IMR-90 (cell line): Measurements from ENCODE around the gene GPC6. TPM values are rescaled to one million over a fixed set of nuclear protein-coding genes. Genes with fewer than 3 reads are reported as not detected.

Source experiments
- ATAC-seq: fragments of 200-7000 bp; cut with Tn5 transposase; 2 replicates; pipeline ENCODE4 v1.9.1; 2020; ENCODE audit warnings: low read depth, mild to moderate bottlenecking, moderate library complexity
- BruUV-seq: library from RNA; stranded (reverse); fragments of 400-500 nt; replicated peaks from 2 replicates; lab custom pipeline; 2021; lab: Mats Ljungman, UMichigan
- CTCF ChIA-PET: fragments of 300-600 bp; formaldehyde crosslinking; extraction: SDS; loops from one replicate; lab custom pipeline; 2021; ENCODE audit warnings: antibody characterized with exemption; lab: Yijun Ruan, JAX
- POLR2A ChIA-PET: fragments of 300-600 bp; sonication (Branson Sonifier 250); formaldehyde crosslinking; loops from one replicate; lab custom pipeline; 2022; ENCODE audit warnings: antibody characterized with exemption; ENCODE audit not compliant: unreplicated experiment; lab: Charles Lee
- DNase-seq: peaks from one replicate; pipeline ENCODE4 v3.0.0; 2013
- H2AFZ ChIP-seq: replicated peaks from 2 replicates; pipeline ENCODE3; 2013; ENCODE audit warnings: low read length, mild to moderate bottlenecking; ENCODE audit not compliant: poor library complexity
- H2AK5ac ChIP-seq: 2 replicates; pipeline ENCODE4 v1.6.1; 2013; ENCODE audit warnings: low read depth, low read length, inconsistent platforms
- H2AK9ac ChIP-seq: replicated peaks from 2 replicates; pipeline ENCODE3; 2013; ENCODE audit warnings: mild to moderate bottlenecking, low read depth, low read length, moderate library complexity; ENCODE audit not compliant: poor library complexity
- H2BK120ac ChIP-seq: 2 replicates; pipeline ENCODE4 v1.6.1; 2013; ENCODE audit warnings: low read depth, low read length, inconsistent platforms
- H2BK15ac ChIP-seq: 3 replicates; pipeline ENCODE4 v1.6.1; 2013; ENCODE audit warnings: low read depth, low read length, inconsistent platforms
- H2BK20ac ChIP-seq: 2 replicates; pipeline ENCODE4 v1.6.1; 2013; ENCODE audit warnings: low read depth, mild to moderate bottlenecking, inconsistent platforms, low read length, moderate library complexity
- H2BK5ac ChIP-seq: 2 replicates; pipeline ENCODE4 v1.6.1; 2013; ENCODE audit warnings: mild to moderate bottlenecking, low read depth, low read length, inconsistent platforms; ENCODE audit not compliant: poor library complexity, severe bottlenecking
- H3K14ac ChIP-seq: replicated peaks from 2 replicates; pipeline ENCODE4 v1.6.1; 2013; ENCODE audit warnings: low read depth, low read length, inconsistent platforms
- H3K18ac ChIP-seq: 2 replicates; pipeline ENCODE4 v1.6.1; 2013; ENCODE audit warnings: low read depth, low read length, control low read depth
- H3K23ac ChIP-seq: 2 replicates; pipeline ENCODE4 v1.6.1; 2013; ENCODE audit warnings: low read depth, low read length, inconsistent platforms
- H3K27ac ChIP-seq: 2 replicates; pipeline ENCODE4 v1.5.1; 2013; ENCODE audit warnings: mild to moderate bottlenecking, control low read depth, low read length; ENCODE audit not compliant: insufficient read depth
- H3K27me3 ChIP-seq: 2 replicates; pipeline ENCODE4 v1.6.1; 2013; ENCODE audit warnings: low read length; ENCODE audit not compliant: control insufficient read depth, insufficient read depth
- H3K36me3 ChIP-seq: 2 replicates; pipeline ENCODE4 v1.6.1; 2013; ENCODE audit warnings: low read length, mixed read lengths; ENCODE audit not compliant: control insufficient read depth, insufficient read depth
- H3K4ac ChIP-seq: 2 replicates; pipeline ENCODE4 v1.6.1; 2013; ENCODE audit warnings: low read depth, low read length, inconsistent platforms
- H3K4me1 ChIP-seq: 2 replicates; pipeline ENCODE4 v1.6.1; 2013; ENCODE audit warnings: low read length, mixed read lengths; ENCODE audit not compliant: control insufficient read depth, insufficient read depth
- H3K4me2 ChIP-seq: 2 replicates; pipeline ENCODE4 v1.6.1; 2013; ENCODE audit warnings: low read depth, mild to moderate bottlenecking, control low read depth, low read length, moderate library complexity
- H3K4me3 ChIP-seq: 2 replicates; pipeline ENCODE4 v1.5.1; 2013; ENCODE audit warnings: low read depth, mild to moderate bottlenecking, control low read depth, low read length, moderate library complexity; ENCODE audit not compliant: insufficient read depth
- H3K56ac ChIP-seq: 2 replicates; pipeline ENCODE4 v1.6.1; 2013; ENCODE audit warnings: low read length, inconsistent platforms; ENCODE audit not compliant: insufficient read depth; ENCODE audit errors: extremely low read depth
- H3K79me1 ChIP-seq, 2 experiments: 2 replicates each; pipeline ENCODE4 v1.6.1; 2013; ENCODE audit warnings: low read length in 2 of 2, inconsistent platforms in 1 of 2, low read depth in 1 of 2
- H3K9ac ChIP-seq: 2 replicates; pipeline ENCODE4 v1.6.1; 2013; ENCODE audit warnings: low read depth, low read length, control low read depth
- H3K9me1 ChIP-seq: 2 replicates; pipeline ENCODE4 v1.6.1; 2013; ENCODE audit warnings: low read length, inconsistent platforms; ENCODE audit not compliant: insufficient read depth
- H3K9me3 ChIP-seq: 2 replicates; pipeline ENCODE4 v1.6.1; 2013; ENCODE audit warnings: low read length; ENCODE audit not compliant: control insufficient read depth, insufficient read depth
- H4K20me1 ChIP-seq: 2 replicates; pipeline ENCODE4 v1.6.1; 2013; ENCODE audit warnings: low read length, inconsistent platforms; ENCODE audit not compliant: insufficient read depth
- H4K5ac ChIP-seq: 2 replicates; pipeline ENCODE4 v1.6.1; 2013; ENCODE audit warnings: mild to moderate bottlenecking, low read depth, low read length, control low read depth
- H4K8ac ChIP-seq, 2 experiments: 2 replicates each; pipeline ENCODE4 v1.6.1; 2013; ENCODE audit warnings: low read depth in 2 of 2, low read length in 2 of 2, control low read depth in 1 of 2, inconsistent platforms in 1 of 2
- H4K91ac ChIP-seq: 2 replicates; pipeline ENCODE4 v1.6.1; 2013; ENCODE audit warnings: low read depth, low read length, inconsistent platforms; ENCODE audit not compliant: insufficient read depth
- CHD1 ChIP-seq: IDR thresholded peaks from 2 replicates; pipeline ENCODE4 v1.6.1; 2012; ENCODE audit warnings: low read depth, low read length, improper control_type of control experiment
- FOS ChIP-seq: fragments of 150-350 bp; IDR thresholded peaks from 2 replicates; pipeline ENCODE4 v1.6.1; 2016; ENCODE audit warnings: low read depth, low read length
- MAZ ChIP-seq: IDR thresholded peaks from 2 replicates; pipeline ENCODE4 v1.6.1; 2012; ENCODE audit warnings: low read depth, mild to moderate bottlenecking, low read length, improper control_type of control experiment, moderate library complexity, borderline replicate concordance
- MXI1 ChIP-seq: IDR thresholded peaks from 2 replicates; pipeline ENCODE4 v1.6.1; 2012; ENCODE audit warnings: low read depth, mild to moderate bottlenecking, low read length, moderate library complexity, borderline replicate concordance
- NFE2L2 ChIP-seq: fragments of 150-350 bp; IDR thresholded peaks from 2 replicates; pipeline ENCODE4 v1.6.1; 2016; ENCODE audit warnings: low read depth, mild to moderate bottlenecking, low read length
- POLR2A ChIP-seq: IDR thresholded peaks from 2 replicates; pipeline ENCODE4 v1.6.1; 2012; ENCODE audit warnings: mild to moderate bottlenecking, low read depth, low read length
- RFX5 ChIP-seq: IDR thresholded peaks from 2 replicates; pipeline ENCODE4 v1.8.0; 2012; ENCODE audit warnings: low read depth, mild to moderate bottlenecking, low read length, moderate library complexity
- WGBS, 2 experiments: methylation state at CpG; one replicate each; pipeline versions ENCODE4 v1.1.5 to v1.1.7; 2013; ENCODE audit warnings: missing lambda C conversion rate in 2 of 2; ENCODE audit not compliant: insufficient read length in 1 of 2; ENCODE audit errors: extremely low coverage in 2 of 2; 5-methylcytosine and 5-hydroxymethylcytosine counted together
- dilution Hi-C: fragments of 300-500 bp; cut with HindIII; formaldehyde crosslinking; loops from one replicate; pipeline ENCODE4 v1.14.3; 2018; ENCODE audit warnings: low sequenced_read_pairs; ENCODE audit not compliant: unreplicated experiment
- in situ Hi-C: fragments of 300-500 bp; cut with MboI; formaldehyde crosslinking; loops from 3 replicates; pipeline ENCODE4 v1.14.3; 2019; ENCODE audit warnings: low sequenced_read_pairs, inconsistent platforms, mixed read lengths
- intact Hi-C: fragments of 100-400 bp; cut with micrococcal nuclease; formaldehyde crosslinking; loops from 2 replicates; pipeline ENCODE4 v1.10.0; 2022
- polyA plus RNA-seq, 3 experiments: library from polyadenylated mRNA; depleted of rRNA; stranded (reverse); fragments of >200 nt; gene quantifications; 2 replicates each; pipeline ENCODE4 v1.2.3, GENCODE V29; 2012; ENCODE audit warnings: low replicate concordance in 1 of 3
- total RNA-seq: library from RNA; depleted of rRNA; stranded (reverse); fragments of >200 nt; gene quantifications from 2 replicates; pipeline ENCODE4 v1.2.3, GENCODE V29; 2012
- TF ChIP-seq, protein P1 (sequence below): conservative IDR thresholded peaks from 2 replicates; pipeline ENCODE4 v1.5.1; 2012; ENCODE audit warnings: mild to moderate bottlenecking, low read depth, low read length, improper control_type of control experiment
- TF ChIP-seq, protein P2 (sequence below): fragments of 150-350 bp; IDR thresholded peaks from 2 replicates; pipeline ENCODE4 v1.6.1; 2016; ENCODE audit warnings: low read depth, mild to moderate bottlenecking, low read length, moderate library complexity, borderline replicate concordance
- TF ChIP-seq, protein P3 (sequence below): fragments of 150-350 bp; IDR thresholded peaks from 2 replicates; pipeline ENCODE4 v1.6.1; 2017; ENCODE audit warnings: mild to moderate bottlenecking, antibody characterized with exemption, low read length, low read depth

Gene GPC6
- total and polyA plus RNA-seq, 2 of the 4 experiments (the other 2 are of a cell fraction), result 14.9 to 39.4 TPM

DNA sequence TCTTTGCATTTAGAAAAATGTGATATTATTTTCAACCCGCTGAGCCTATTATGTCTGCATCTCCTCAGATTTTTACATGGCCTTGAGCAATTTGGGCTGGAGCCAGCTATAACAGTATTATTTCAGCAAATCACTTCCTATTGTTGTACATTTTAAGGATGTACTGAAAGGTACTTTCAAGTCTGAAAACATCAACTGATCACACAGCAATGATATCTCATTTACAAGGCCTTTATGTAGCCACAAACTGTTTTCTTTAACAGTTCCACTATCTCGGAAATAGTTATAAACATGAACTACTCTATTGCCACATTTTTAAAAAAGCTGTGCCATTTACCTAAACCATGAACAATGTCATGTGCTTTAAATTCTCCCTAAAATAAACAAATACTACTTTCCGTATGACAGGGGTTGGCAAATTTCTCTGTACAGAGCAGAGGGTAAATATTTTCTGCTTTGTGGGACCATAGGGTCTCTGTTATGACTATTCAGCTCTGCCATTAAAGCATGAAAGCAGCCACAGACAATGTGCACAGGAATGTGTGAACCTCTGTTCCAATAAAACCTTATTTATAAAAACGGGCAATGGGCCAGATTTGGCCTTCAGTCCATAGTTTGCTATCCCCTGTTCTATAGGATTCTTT, 560.4 kb downstream of the GPC6 start:
- Histone ChIP-seq H3K4ac (no peak overlapping the region), H2AK9ac (no peak overlapping the region), H2BK5ac (no peak overlapping the region), H3K14ac (no peak overlapping the region), H3K18ac (no peak overlapping the region), H3K9me3 (no peaks in the 10 kb centered on the region), H2BK120ac (no peak overlapping the region), H2BK15ac (no peak overlapping the region), H2AK5ac (no peak overlapping the region), H2AFZ (no peak overlapping the region), H3K4me3 (no peak overlapping the region), H3K9me1 (no peaks in the 10 kb centered on the region), H3K4me2 (no peak overlapping the region), H3K27me3 (no peaks in the 10 kb centered on the region), H3K27ac (no peak overlapping the region), H3K56ac (no peak overlapping the region), H4K5ac (no peak overlapping the region), H3K36me3 (no peaks in the 10 kb centered on the region), H2BK20ac (no peak overlapping the region), H3K9ac (no peak overlapping the region), H3K79me1 (no peaks in the 10 kb centered on the region), H4K20me1 (no peaks in the 10 kb centered on the region), H4K91ac (no peak overlapping the region), H4K8ac (no peak overlapping the region), H3K23ac (no peak overlapping the region), H3K4me1 (no peaks in the 10 kb centered on the region)
- no peak for TF ChIP-seq POLR2A
- TF ChIP-seq, protein P1, sequence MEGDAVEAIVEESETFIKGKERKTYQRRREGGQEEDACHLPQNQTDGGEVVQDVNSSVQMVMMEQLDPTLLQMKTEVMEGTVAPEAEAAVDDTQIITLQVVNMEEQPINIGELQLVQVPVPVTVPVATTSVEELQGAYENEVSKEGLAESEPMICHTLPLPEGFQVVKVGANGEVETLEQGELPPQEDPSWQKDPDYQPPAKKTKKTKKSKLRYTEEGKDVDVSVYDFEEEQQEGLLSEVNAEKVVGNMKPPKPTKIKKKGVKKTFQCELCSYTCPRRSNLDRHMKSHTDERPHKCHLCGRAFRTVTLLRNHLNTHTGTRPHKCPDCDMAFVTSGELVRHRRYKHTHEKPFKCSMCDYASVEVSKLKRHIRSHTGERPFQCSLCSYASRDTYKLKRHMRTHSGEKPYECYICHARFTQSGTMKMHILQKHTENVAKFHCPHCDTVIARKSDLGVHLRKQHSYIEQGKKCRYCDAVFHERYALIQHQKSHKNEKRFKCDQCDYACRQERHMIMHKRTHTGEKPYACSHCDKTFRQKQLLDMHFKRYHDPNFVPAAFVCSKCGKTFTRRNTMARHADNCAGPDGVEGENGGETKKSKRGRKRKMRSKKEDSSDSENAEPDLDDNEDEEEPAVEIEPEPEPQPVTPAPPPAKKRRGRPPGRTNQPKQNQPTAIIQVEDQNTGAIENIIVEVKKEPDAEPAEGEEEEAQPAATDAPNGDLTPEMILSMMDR, result no peak
- TF ChIP-seq MAZ, result no peak
- no peak for TF ChIP-seq RFX5
- TF ChIP-seq NFE2L2, result no peak
- no peak for TF ChIP-seq MXI1
- no peak for TF ChIP-seq FOS
- TF ChIP-seq, protein P2, sequence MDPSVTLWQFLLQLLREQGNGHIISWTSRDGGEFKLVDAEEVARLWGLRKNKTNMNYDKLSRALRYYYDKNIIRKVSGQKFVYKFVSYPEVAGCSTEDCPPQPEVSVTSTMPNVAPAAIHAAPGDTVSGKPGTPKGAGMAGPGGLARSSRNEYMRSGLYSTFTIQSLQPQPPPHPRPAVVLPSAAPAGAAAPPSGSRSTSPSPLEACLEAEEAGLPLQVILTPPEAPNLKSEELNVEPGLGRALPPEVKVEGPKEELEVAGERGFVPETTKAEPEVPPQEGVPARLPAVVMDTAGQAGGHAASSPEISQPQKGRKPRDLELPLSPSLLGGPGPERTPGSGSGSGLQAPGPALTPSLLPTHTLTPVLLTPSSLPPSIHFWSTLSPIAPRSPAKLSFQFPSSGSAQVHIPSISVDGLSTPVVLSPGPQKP, result no peak
- TF ChIP-seq, protein P3, sequence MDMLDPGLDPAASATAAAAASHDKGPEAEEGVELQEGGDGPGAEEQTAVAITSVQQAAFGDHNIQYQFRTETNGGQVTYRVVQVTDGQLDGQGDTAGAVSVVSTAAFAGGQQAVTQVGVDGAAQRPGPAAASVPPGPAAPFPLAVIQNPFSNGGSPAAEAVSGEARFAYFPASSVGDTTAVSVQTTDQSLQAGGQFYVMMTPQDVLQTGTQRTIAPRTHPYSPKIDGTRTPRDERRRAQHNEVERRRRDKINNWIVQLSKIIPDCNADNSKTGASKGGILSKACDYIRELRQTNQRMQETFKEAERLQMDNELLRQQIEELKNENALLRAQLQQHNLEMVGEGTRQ, result no peak
- no peak for TF ChIP-seq CHD1
- no TSS peak for BruUV-seq
- ChIA-PET CTCF (interaction anchor here (0.9 kb wide), 1 partner anchor 9 kb away, joined by 3 read pairs; no protein-coding TSS in a partner anchor), POLR2A (no interaction called here)
- ATAC-seq (no peak), DNase-seq (no peak)
- 43% methylated on average over 1 of the region's 4 CpGs; no CpG with 5 or more reads in 1 of the 2 experiments for WGBS, 2 experiments
- dilution Hi-C loops, result no loop called here
- in situ Hi-C loops, result no loop called here
- intact Hi-C loops, result no loop called here
